Thyroid gland (tissue), 4 donors: ENCODE data around the gene ZNF740. TPM values are rescaled to one million over a fixed set of nuclear protein-coding genes. Genes with fewer than 3 reads are reported as not detected.

ENCODE experiments used
- DNase-seq, 2 donors: peaks; one replicate each; pipeline ENCODE4 v3.0.0-alpha.2; 2019
- H3K27ac ChIP-seq, 3 donors: fragments of 200-600 bp; sonication (generic); 1 replicate in 2 of 3; 2 replicates in 1 of 3; pipeline ENCODE4 v1.5.1; 2016 to 2019; ENCODE audit warnings: mild to moderate bottlenecking in 1 of 3, moderate library complexity in 1 of 3
- H3K27me3 ChIP-seq: fragments of 200-600 bp; sonication (generic); one replicate; pipeline ENCODE4 v1.5.1; 2019
- H3K36me3 ChIP-seq, 2 donors: fragments of 200-600 bp; sonication (generic); one replicate each; pipeline ENCODE4 v1.5.1; 2016 to 2019
- H3K4me1 ChIP-seq, 2 donors: fragments of 200-600 bp; sonication (generic); one replicate each; pipeline ENCODE4 v1.5.1; 2017 to 2019
- H3K4me3 ChIP-seq, 3 donors: fragments of 200-600 bp; sonication (generic); replicated peaks in 1 of 3; 1 replicate in 2 of 3; 2 replicates in 1 of 3; pipeline ENCODE4 v1.5.1; 2016; ENCODE audit warnings: mild to moderate bottlenecking in 1 of 3
- H3K9me3 ChIP-seq: fragments of 200-600 bp; sonication (generic); one replicate; pipeline ENCODE4 v1.5.1; 2017
- CTCF ChIP-seq, 6 experiments: fragments of 200-600 bp in 3 of 6; fragments of 450-650 bp in 3 of 6; sonication (generic) in 3 of 6; IDR thresholded peaks; one replicate each; pipeline ENCODE4 v1.5.1; 2016 to 2019; ENCODE audit warnings: antibody characterized with exemption in 6 of 6, mild to moderate bottlenecking in 2 of 6, inconsistent platforms in 1 of 6, moderate library complexity in 1 of 6
- POLR2A ChIP-seq, 2 donors: fragments of 450-650 bp; IDR thresholded peaks; one replicate each; pipeline ENCODE4 v1.6.1; 2017; ENCODE audit warnings: antibody characterized with exemption in 2 of 2, mild to moderate bottlenecking in 2 of 2, moderate library complexity in 1 of 2
- WGBS, 2 donors: methylation state at CpG; one replicate each; pipeline ENCODE4 v1.1.5; 2017; 5-methylcytosine and 5-hydroxymethylcytosine counted together
- intact Hi-C: fragments of 100-400 bp; cut with DNase I; formaldehyde crosslinking; loops from one replicate; pipeline ENCODE4 v1.15.1; 2023
- total RNA-seq, 4 donors: library from RNA; depleted of rRNA; stranded (reverse); fragments of >200 nt; gene quantifications; one replicate each; pipeline ENCODE4 v1.2.3, GENCODE V29; 2016

Gene ZNF740
- total RNA-seq, 4 donors from 2014 or later: 16.5 to 22.8 (median 20.6) TPM

GRCh38 chr12:53193985-53194716 lies 13.6 kb downstream of the ZNF740 start:
- H3K27me3 ChIP-seq: no peaks in the 10 kb centered on the region
- TF ChIP-seq CTCF (IDR thresholded peaks at IDR 0.05) (no peak), POLR2A (IDR thresholded peaks at IDR 0.05) (no peak)
- no peak overlapping the region for H3K27ac ChIP-seq
- no peak for DNase-seq
- no peaks in the 10 kb centered on the region for H3K9me3 ChIP-seq
- 68 to 80% methylated on average over 11 of the region's 11 CpGs for WGBS, 2 donors
- no peaks in the 10 kb centered on the region for H3K36me3 ChIP-seq
- no peak overlapping the region for H3K4me3 ChIP-seq
- peaks cover 7 to 13% of the 10 kb centered on the region in 2 donors for H3K4me1 ChIP-seq
- intact Hi-C loops: loop anchor here (10.0 kb wide), 1 partner anchor 129 kb away; no protein-coding TSS in a partner anchor

- DNase-seq: no peak
- Histone ChIP-seq H3K36me3 (no peaks in the 10 kb centered on the region), H3K4me1 (peaks cover 7 to 13% of the 10 kb centered on the region in 2 donors), H3K9me3 (no peaks in the 10 kb centered on the region), H3K27me3 (no peaks in the 10 kb centered on the region), H3K27ac (no peak overlapping the region), H3K4me3 (no peak overlapping the region)
- intact Hi-C loops: loop anchor here (5.0 to 10.0 kb wide), 2 partner anchors 33 to 130 kb away; no protein-coding TSS in a partner anchor
- 90 to 97% methylated on average over 1 of the region's 1 CpG for WGBS, 2 donors
- TF ChIP-seq CTCF (IDR thresholded peaks at IDR 0.05) (no peak), POLR2A (IDR thresholded peaks at IDR 0.05) (no peak)
Measured at GRCh38 chr12:53194973-53195372, 14.5 kb downstream of the ZNF740 start.

GRCh38 chr12:53195516-53196420 lies 15.2 kb downstream of the ZNF740 start:
- WGBS, 2 donors: 87 to 90% methylated on average over 10 of the region's 10 CpGs
- intact Hi-C loops: loop anchor here (5.0 to 10.0 kb wide), 2 partner anchors 33 to 131 kb away; no protein-coding TSS in a partner anchor
- Histone ChIP-seq H3K4me1 (peaks cover 7 to 13% of the 10 kb centered on the region in 2 donors), H3K4me3 (no peak overlapping the region), H3K9me3 (no peaks in the 10 kb centered on the region), H3K27me3 (no peaks in the 10 kb centered on the region), H3K36me3 (no peaks in the 10 kb centered on the region), H3K27ac (no peak overlapping the region)
- TF ChIP-seq CTCF (IDR thresholded peaks at IDR 0.05) (no peak), POLR2A (IDR thresholded peaks at IDR 0.05) (no peak)
- no peak for DNase-seq

DNA sequence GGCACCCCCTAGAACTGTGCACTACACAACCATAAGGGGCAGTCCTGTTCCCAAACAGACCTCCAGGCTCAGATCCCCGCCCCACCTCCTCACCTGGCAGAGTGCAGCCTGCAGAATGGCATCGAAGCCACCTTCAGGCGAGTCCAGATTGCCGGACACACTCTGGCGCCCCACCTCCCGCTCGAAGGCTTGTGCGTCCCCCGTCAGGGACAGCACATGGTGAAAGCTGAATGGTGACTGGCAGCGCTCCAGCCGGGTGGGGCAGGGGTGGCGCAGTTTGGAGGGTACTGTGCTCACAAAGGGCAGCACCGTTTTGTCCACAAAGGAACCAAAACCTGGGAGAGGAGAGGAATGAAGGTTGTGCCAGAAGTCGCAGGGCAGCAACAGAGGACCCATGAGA lies 16.0 kb downstream of the ZNF740 start:
- Histone ChIP-seq H3K9me3 (no peaks in the 10 kb centered on the region), H3K27ac (no peak overlapping the region), H3K27me3 (no peaks in the 10 kb centered on the region), H3K4me3 (no peak overlapping the region), H3K4me1 (peaks cover 7 to 13% of the 10 kb centered on the region in 2 donors), H3K36me3 (no peaks in the 10 kb centered on the region)
- intact Hi-C loops: loop anchor here (5.0 to 10.0 kb wide), 2 partner anchors 34 to 132 kb away; no protein-coding TSS in a partner anchor
- no peak for DNase-seq
- TF ChIP-seq POLR2A (IDR thresholded peaks at IDR 0.05) (no peak), CTCF (IDR thresholded peaks at IDR 0.05) (no peak)
- WGBS, 2 donors: 68 to 71% methylated on average over 13 to 14 of the region's 14 CpGs
